ENCODE results near the gene PIK3C2B. TPM values are rescaled to one million over a fixed set of nuclear protein-coding genes. Genes with fewer than 3 reads are reported as not detected.

PIK3C2B gene
- total and polyA plus RNA-seq, 2 of the 8 experiments (the other 6 are each of a cell fraction or from before 2014, with no cell fraction given): 20.4 to 36.7 TPM

DNA sequence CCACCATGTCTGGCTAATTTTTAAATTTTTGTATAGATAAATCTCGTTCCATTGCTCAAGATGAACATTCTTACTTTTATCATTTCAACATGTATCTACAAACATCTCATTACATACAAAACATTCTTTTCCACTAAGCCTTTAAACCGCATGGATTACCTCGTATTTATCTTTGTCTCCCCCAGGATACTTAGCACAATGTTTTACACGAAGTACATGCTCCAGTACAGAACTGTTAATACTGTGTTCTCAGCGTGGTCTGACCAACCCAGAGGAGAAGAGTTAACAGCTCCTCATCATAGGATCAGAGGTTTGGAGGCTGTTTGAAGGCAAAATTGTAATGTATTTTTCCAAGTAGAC lies 7.4 kb downstream of the PIK3C2B start:
- FAIRE-seq (no peak), DNase-seq (ENCODE audit: low read depth in 1 of 2, low spot score in 2 of 2) (no peak)
- Histone ChIP-seq H3K4me3 (ENCODE audit: extremely low read depth in 1 of 4, insufficient read depth in 2 of 4, low read depth in 3 of 4, low read length in 4 of 4) (no peak overlapping the region), H2BK20ac (ENCODE audit: low read length) (no peak overlapping the region), H3K14ac (ENCODE audit: insufficient read length) (no peak overlapping the region), H3K9ac (replicated peaks in 1 of 4; ENCODE audit: extremely low read depth in 1 of 4, low read depth in 3 of 4, low read length in 3 of 4) (no peak overlapping the region), H2BK5ac (ENCODE audit: low read depth, low read length) (no peak overlapping the region), H4K8ac (ENCODE audit: extremely low read depth, insufficient read depth, low read length) (no peak overlapping the region), H4K20me1 (replicated peaks in 1 of 2; ENCODE audit: control insufficient read depth in 1 of 2, insufficient read depth in 2 of 2, low read length in 2 of 2) (peaks cover 2% of the 10 kb centered on the region in 2 experiments), H2AFZ (ENCODE audit: low read length) (no peak overlapping the region), H2BK12ac (ENCODE audit: low read depth, low read length) (no peak overlapping the region), H3K27me3 (replicated peaks in 1 of 4; ENCODE audit: control insufficient read depth in 3 of 4, extremely low read depth in 1 of 4, insufficient read depth in 3 of 4, low read length in 3 of 4) (no peaks in the 10 kb centered on the region; a peak in 1 of 7 replicates), H3K79me1 (ENCODE audit: low read depth, low read length) (no peaks in the 10 kb centered on the region), H3K79me2 (ENCODE audit: control insufficient read depth in 1 of 2, insufficient read depth in 2 of 2, low read length in 2 of 2) (peaks cover 0 to 16% of the 10 kb centered on the region in 2 experiments; a peak in 2 of 4 replicates), H2BK15ac (ENCODE audit: low read length) (no peak overlapping the region), H3K36me3 (ENCODE audit: control insufficient read depth in 2 of 4, insufficient read depth in 4 of 4, low read length in 3 of 4) (no peaks in the 10 kb centered on the region), H3K4ac (replicated peaks; ENCODE audit: insufficient read length, low read depth, low read length) (no peak overlapping the region), H2BK120ac (replicated peaks; ENCODE audit: low read depth, low read length) (no peak overlapping the region), H3K9me3 (ENCODE audit: insufficient read depth in 2 of 2, low read depth in 1 of 2, low read length in 1 of 2) (no peaks in the 10 kb centered on the region), H2AK5ac (ENCODE audit: low read depth, low read length) (no peak overlapping the region), H3K23me2 (ENCODE audit: low read depth, low read length) (no peaks in the 10 kb centered on the region), H4K5ac (ENCODE audit: insufficient read length, low read depth, low read length) (no peak overlapping the region), H3K23ac (ENCODE audit: insufficient read length) (no peak overlapping the region), H3K27ac (ENCODE audit: low read depth, low read length) (no peak overlapping the region), H3K18ac (ENCODE audit: extremely low read depth, low read length) (no peak overlapping the region), H3K56ac (replicated peaks; ENCODE audit: insufficient read length, low read depth, low read length) (no peak overlapping the region), H4K91ac (replicated peaks; ENCODE audit: insufficient read length, low read length) (no peak overlapping the region), H3K4me2 (ENCODE audit: insufficient read depth in 1 of 2, low read depth in 2 of 2, low read length in 2 of 2) (no peak overlapping the region), H3K4me1 (replicated peaks in 1 of 4; ENCODE audit: control insufficient read depth in 3 of 4, insufficient read depth in 4 of 4, low read length in 3 of 4) (peaks cover under 1 to 1% (median under 1%) of the 10 kb centered on the region in 4 experiments; a peak in 6 of 7 replicates)
- POLR2A ChIA-PET (ENCODE audit: partially characterized antibody): interaction anchor here (1.3 kb wide), 1 partner anchor 29 kb away, joined by 3 read pairs; the partner anchor contains the start of gene MDM4
- CTCF ChIA-PET (ENCODE audit: partially characterized antibody): interaction anchor here (0.6 to 49.0 kb wide), 5 partner anchors 9 to 455 kb away, joined by 3 to 2124 read pairs (median 11); partner anchors contain the start of gene PIK3C2B
- WGBS, 2 experiments (ENCODE audit: extremely low coverage in 1 of 2, insufficient coverage in 1 of 2, insufficient read length in 1 of 2, insufficient replicate concordance in 2 of 2, low coverage in 1 of 2, low lambda C conversion rate in 2 of 2, missing lambda C conversion rate in 1 of 2): 80 to 100% methylated on average over 1 to 5 of the region's 5 CpGs
- TF ChIP-seq POLR2A (IDR thresholded peaks at IDR 0.05; ENCODE audit: control extremely low read depth in 1 of 2, low read depth in 2 of 2, low read length in 2 of 2): no peak
- TF ChIP-seq NRF1 (IDR thresholded peaks at IDR 0.05; ENCODE audit: low read depth, low read length): no peak
